Neural progenitor cell (in vitro differentiated cells): ENCODE measurements around the gene THAP5.

Experiments
- CTCF ChIP-seq: fragments of 200-600 bp; sonication (generic); IDR thresholded peaks from 2 replicates; pipeline ENCODE4 v1.5.1; 2017; ENCODE audit warnings: antibody characterized with exemption, mild to moderate bottlenecking
- EZH2 ChIP-seq: fragments of 200-600 bp; sonication (generic); IDR thresholded peaks from 2 replicates; pipeline ENCODE4 v1.6.1; 2017; ENCODE audit warnings: antibody characterized with exemption, mild to moderate bottlenecking, moderate library complexity
- EZH2phosphoT487 ChIP-seq: fragments of 200-600 bp; sonication (generic); IDR thresholded peaks from 2 replicates; pipeline ENCODE4 v1.6.1; 2017; ENCODE audit warnings: antibody characterized with exemption

- TF ChIP-seq CTCF, result no peak
- TF ChIP-seq EZH2, result no peak
- TF ChIP-seq EZH2phosphoT487, result no peak
Measured at GRCh38 chr7:108565987-108566386, 3.5 kb downstream of the THAP5 start.
